Activated B cell treated with CpG ODN at 0.5 μM for 24 hours (primary cell): ENCODE measurements around the gene UQCR11. TPM values are rescaled to one million over a fixed set of nuclear protein-coding genes. Genes with fewer than 3 reads are reported as not detected.

Source experiments
- ATAC-seq: fragments of 200-7000 bp; cut with Tn5 transposase; one replicate; pipeline ENCODE4 v1.10.0; 2021; ENCODE audit warnings: low read depth, mild to moderate bottlenecking, moderate library complexity
- CTCF ChIA-PET: fragments of 350-600 bp; sonication (Branson Sonifier 250); formaldehyde crosslinking; loops from one replicate; lab custom pipeline; 2021; ENCODE audit warnings: antibody characterized with exemption; lab: Charles Lee
- POLR2A ChIA-PET: fragments of 350-600 bp; sonication (Branson Sonifier 250); formaldehyde crosslinking; loops from one replicate; lab custom pipeline; 2021; ENCODE audit warnings: antibody characterized with exemption; lab: Charles Lee
- DNase-seq: peaks from one replicate; pipeline ENCODE4 v3.0.0; 2022
- H3K27ac Mint-ChIP-seq: one replicate; pipeline ENCODE4 v1.8.0; 2020; ENCODE audit warnings: mixed read lengths
- H3K27me3 Mint-ChIP-seq: one replicate; pipeline ENCODE4 v1.8.0; 2021; ENCODE audit warnings: mixed read lengths
- H3K36me3 Mint-ChIP-seq: one replicate; pipeline ENCODE4 v1.8.0; 2021; ENCODE audit warnings: low read depth, mixed read lengths
- H3K4me1 Mint-ChIP-seq: one replicate; pipeline ENCODE4 v1.8.0; 2021; ENCODE audit warnings: mixed read lengths
- H3K4me3 Mint-ChIP-seq: one replicate; pipeline ENCODE4 v1.8.0; 2020; ENCODE audit warnings: mild to moderate bottlenecking, mixed read lengths
- H3K9me3 Mint-ChIP-seq: one replicate; pipeline ENCODE4 v1.8.0; 2020; ENCODE audit warnings: mixed read lengths
- intact Hi-C: fragments of 100-400 bp; cut with micrococcal nuclease; formaldehyde crosslinking; loops from one replicate; pipeline ENCODE4 v1.15.1; 2024
- total RNA-seq: library from RNA; stranded (reverse); gene quantifications from 2 replicates; pipeline ENCODE4 v1.2.3, GENCODE V29; 2022
- TF ChIP-seq, protein P1 (sequence below): fragments of 200-600 bp; IDR thresholded peaks from one replicate; pipeline ENCODE4 v1.8.0; 2022; ENCODE audit warnings: antibody characterized with exemption, mild to moderate bottlenecking

UQCR11 gene
- total RNA-seq, 1 donor from 2014 or later, result 117 TPM

DNA sequence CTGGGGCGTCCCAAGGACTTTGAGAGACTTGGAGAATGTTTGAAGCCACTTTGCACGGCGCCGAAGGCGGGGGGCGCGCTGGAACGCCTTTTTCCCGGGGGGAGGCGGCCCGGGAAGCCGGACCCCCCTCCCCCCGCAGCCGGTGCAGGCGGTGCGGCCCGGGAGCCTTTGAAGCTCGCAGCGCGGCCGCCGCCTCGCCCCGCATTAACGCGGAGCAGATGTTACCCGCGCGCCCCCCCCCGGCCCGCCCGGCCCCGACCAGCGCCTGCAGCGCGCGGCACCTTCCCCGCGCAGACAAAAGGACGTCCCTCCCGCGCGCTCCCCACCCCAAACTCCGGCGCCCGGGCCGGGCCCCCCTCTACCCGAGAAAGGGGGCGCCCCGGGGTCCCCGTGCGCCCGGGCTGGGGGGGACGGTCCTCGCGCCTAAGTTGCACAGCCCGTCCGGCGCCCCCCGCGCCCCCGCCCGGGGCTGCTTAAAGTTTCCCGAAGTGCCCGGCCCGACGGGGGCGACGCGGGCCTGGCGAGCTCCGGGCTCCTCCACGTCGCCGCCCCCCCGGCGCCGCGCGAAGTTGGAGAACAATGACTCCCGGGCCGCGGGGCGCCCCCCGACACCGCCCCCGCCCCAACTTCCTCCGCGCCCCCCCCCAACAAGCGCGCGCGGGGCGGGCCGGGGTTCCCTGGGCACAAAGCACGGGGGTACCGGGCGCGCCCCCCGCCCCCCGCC lies 46.5 kb upstream of the UQCR11 start:
- peaks cover 68% of the 10 kb centered on the region for H3K4me1 Mint-ChIP-seq
- H3K27me3 Mint-ChIP-seq, result no peaks in the 10 kb centered on the region
- CTCF ChIA-PET, result interaction anchor here (1.0 to 3.1 kb wide), 5 partner anchors 18 to 105 kb away, joined by 4 to 29 read pairs (median 4); no protein-coding TSS in a partner anchor
- intact Hi-C loops, result loop anchor here (1.0 to 5.0 kb wide), 6 partner anchors 17 to 854 kb away; partner anchors contain the start of genes GADD45B, PTBP1, REXO1 and UQCR11
- POLR2A ChIA-PET, result interaction anchor here (0.5 to 6.9 kb wide), 14 partner anchors 10 to 1977 kb away, joined by 3 to 121 read pairs (median 8); partner anchors contain the start of genes MBD3 and UQCR11
- H3K4me3 Mint-ChIP-seq, result peak overlapping the region; percentile 91
- peaks cover 7% of the 10 kb centered on the region for H3K36me3 Mint-ChIP-seq
- peak; percentile 57 for DNase-seq
- no peaks in the 10 kb centered on the region for H3K9me3 Mint-ChIP-seq
- H3K27ac Mint-ChIP-seq, result peak overlapping the region; percentile 92
- ATAC-seq, result no peak
- TF ChIP-seq, protein P1, sequence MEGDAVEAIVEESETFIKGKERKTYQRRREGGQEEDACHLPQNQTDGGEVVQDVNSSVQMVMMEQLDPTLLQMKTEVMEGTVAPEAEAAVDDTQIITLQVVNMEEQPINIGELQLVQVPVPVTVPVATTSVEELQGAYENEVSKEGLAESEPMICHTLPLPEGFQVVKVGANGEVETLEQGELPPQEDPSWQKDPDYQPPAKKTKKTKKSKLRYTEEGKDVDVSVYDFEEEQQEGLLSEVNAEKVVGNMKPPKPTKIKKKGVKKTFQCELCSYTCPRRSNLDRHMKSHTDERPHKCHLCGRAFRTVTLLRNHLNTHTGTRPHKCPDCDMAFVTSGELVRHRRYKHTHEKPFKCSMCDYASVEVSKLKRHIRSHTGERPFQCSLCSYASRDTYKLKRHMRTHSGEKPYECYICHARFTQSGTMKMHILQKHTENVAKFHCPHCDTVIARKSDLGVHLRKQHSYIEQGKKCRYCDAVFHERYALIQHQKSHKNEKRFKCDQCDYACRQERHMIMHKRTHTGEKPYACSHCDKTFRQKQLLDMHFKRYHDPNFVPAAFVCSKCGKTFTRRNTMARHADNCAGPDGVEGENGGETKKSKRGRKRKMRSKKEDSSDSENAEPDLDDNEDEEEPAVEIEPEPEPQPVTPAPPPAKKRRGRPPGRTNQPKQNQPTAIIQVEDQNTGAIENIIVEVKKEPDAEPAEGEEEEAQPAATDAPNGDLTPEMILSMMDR, result no peak

DNA sequence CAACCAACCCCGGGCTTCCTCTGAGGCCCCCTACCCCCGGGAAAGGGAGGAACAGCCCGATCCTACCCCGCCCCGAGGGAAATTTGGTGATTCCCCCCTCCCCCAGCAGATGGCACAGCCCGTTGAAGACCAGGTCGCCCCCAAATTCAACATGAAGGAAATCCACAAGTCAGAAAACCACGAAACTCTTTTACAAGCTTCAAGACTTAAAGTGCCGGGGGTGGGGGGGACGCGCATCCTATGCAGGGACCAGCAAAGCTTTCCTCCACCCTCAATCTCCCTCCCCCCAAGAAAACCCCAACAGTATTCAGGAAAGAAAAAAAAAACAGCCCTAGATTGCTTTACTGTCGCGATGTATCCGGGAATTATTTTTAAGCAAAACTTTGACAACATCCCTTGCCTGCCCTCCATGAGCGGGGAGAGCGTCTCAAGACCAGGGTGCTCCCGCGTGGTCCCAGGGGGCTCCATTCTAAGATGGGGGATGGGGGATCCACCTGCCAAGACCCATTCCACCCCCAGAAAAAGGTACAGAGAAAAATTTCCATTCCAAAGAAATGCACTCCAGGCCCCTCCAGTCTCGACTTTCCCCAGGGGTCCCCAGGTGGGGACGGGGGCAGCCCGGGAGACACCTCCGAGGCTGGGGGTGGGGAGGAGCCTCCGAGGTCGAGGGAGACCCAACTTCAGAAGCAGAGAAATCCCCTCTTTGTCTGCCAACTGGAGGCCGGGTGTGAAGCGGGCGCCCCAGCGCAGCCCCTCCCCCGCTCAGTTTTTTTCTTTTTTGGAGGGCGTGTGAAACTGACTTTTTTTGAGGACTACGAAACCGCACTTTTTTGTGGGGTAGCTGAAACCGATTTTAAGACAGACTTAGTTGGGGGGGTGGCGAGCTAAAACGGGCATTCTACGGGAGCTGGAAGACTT lies 45.6 kb upstream of the UQCR11 start:
- CTCF ChIA-PET, result interaction anchor here (0.6 to 3.1 kb wide), 7 partner anchors 9 to 105 kb away, joined by 4 to 29 read pairs (median 4); no protein-coding TSS in a partner anchor
- H3K27ac Mint-ChIP-seq, result peak overlapping the region; percentile 92
- ATAC-seq, result no peak
- intact Hi-C loops, result loop anchor here (1.0 to 5.0 kb wide), 5 partner anchors 17 to 854 kb away; partner anchors contain the start of genes GADD45B, PTBP1 and REXO1
- TF ChIP-seq, protein P1, result no peak
- peak; percentile 49 for DNase-seq
- H3K4me1 Mint-ChIP-seq, result peaks cover 71% of the 10 kb centered on the region
- POLR2A ChIA-PET, result interaction anchor here (0.6 to 6.9 kb wide), 11 partner anchors 10 to 105 kb away, joined by 3 to 121 read pairs (median 8); partner anchors contain the start of genes MBD3 and UQCR11
- peaks cover 14% of the 10 kb centered on the region for H3K36me3 Mint-ChIP-seq
- no peaks in the 10 kb centered on the region for H3K9me3 Mint-ChIP-seq
- no peaks in the 10 kb centered on the region for H3K27me3 Mint-ChIP-seq
- peak overlapping the region; percentile 91 for H3K4me3 Mint-ChIP-seq

DNA sequence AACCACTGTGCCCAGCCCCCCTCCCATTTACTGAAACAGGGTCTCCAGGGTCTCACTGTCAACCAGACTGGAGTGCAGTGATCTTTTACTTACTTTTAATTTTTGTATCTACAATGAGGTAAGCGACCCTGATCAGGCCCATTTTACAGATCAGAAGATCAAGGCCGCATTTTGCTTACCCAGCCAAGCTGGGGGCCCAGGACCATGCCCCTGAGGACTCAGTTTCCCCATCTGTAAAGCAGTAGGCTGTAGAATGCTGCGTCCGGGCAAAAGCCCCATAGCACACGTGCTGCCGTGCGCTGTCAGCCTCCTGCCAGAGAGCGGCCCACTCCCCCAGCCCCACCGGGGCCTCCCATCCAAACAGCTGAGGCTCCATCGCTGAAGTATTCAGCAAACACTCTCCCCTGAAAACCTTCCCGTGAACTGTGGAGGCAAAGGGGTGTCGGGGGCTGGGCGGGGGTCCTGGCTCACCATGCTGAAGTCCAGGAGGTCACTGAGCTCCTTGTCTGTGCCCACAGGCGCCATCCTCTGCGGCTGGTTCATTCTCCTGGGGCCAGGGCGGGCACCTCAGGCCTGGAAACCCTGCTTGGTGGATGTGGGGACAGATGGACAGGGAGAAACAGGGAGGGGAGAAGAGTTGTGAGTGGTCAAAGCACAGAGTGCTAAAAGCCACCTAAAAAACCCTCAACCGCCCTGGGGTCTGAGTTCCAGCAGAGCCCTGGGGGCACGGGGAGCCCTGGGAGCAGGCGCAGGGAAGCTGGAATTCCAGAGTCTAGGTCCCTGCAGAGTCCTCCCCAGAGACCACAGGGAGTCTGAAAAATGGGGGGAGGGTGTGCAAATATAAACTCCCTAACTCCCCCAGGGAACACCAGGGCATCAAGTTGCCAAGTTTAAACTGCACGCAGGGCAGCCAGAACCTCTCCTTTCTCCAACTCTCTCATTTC lies 44.7 kb upstream of the UQCR11 start:
- Mint-ChIP-seq H3K36me3 (peaks cover 24% of the 10 kb centered on the region), H3K9me3 (no peaks in the 10 kb centered on the region), H3K4me1 (peaks cover 63% of the 10 kb centered on the region), H3K27ac (peak overlapping the region; percentile 92), H3K4me3 (peak overlapping the region; percentile 91), H3K27me3 (no peaks in the 10 kb centered on the region)
- intact Hi-C loops, result loop anchor here (2.0 to 5.0 kb wide), 3 partner anchors 25 to 853 kb away; partner anchors contain the start of genes GADD45B and PTBP1
- CTCF ChIA-PET, result interaction anchor here (1.2 to 1.9 kb wide), 4 partner anchors 17 to 104 kb away, joined by 4 to 14 read pairs (median 5); no protein-coding TSS in a partner anchor
- POLR2A ChIA-PET, result interaction anchor here (1.0 to 6.9 kb wide), 11 partner anchors 9 to 104 kb away, joined by 3 to 121 read pairs (median 6); partner anchors contain the start of genes MBD3 and UQCR11
- ATAC-seq, result no peak
- TF ChIP-seq, protein P1, result no peak
- DNase-seq, result no peak

DNA sequence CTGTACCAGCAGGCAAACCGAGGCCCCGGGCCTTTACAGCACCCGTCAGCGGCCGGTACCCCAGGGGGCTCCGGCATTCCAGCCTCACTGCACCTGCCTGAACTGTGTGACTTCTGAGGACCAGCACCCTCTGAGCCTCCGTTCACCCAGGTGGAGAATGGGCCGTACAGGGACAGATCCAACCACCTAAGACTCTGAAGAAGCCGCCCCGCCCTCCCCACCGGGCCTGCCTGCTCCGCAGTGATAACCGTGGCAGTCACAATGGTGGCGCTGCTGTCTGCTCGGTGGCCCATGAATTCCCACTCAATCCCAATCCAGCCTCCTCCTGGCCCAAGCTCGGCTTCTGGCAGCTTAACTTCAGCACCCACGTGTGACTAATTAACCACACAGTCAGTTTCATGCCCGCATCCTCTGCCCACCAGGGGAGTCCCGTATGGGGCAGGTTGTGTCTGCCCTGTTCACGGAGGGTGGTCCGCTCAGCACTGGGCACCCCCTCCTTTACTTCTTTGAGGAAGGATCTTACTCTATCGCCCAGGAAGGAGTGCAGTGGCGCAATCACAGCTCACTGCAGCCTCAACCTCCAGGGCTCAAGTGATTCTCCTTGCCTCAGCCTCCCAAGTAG lies 43.8 kb upstream of the UQCR11 start:
- H3K4me1 Mint-ChIP-seq, result peaks cover 54% of the 10 kb centered on the region
- DNase-seq (peak; percentile 57), ATAC-seq (peak; percentile 5)
- TF ChIP-seq, protein P1, result no peak
- H3K4me3 Mint-ChIP-seq, result peak overlapping the region; percentile 81
- intact Hi-C loops, result no loop called here
- ChIA-PET CTCF (interaction anchor here (1.2 to 1.9 kb wide), 4 partner anchors 18 to 103 kb away, joined by 4 to 14 read pairs (median 5); no protein-coding TSS in a partner anchor), POLR2A (interaction anchor here (0.6 to 6.9 kb wide), 9 partner anchors 10 to 209 kb away, joined by 3 to 121 read pairs (median 6); partner anchors contain the start of genes MBD3 and UQCR11)
- H3K27ac Mint-ChIP-seq, result peak overlapping the region; percentile 92
- no peaks in the 10 kb centered on the region for H3K9me3 Mint-ChIP-seq
- H3K36me3 Mint-ChIP-seq, result peaks cover 26% of the 10 kb centered on the region
- no peaks in the 10 kb centered on the region for H3K27me3 Mint-ChIP-seq
